ENCODE measurements around the gene LDLRAD2. TPM values are rescaled to one million over a fixed set of nuclear protein-coding genes. Genes with fewer than 3 reads are reported as not detected.

LDLRAD2 gene
- total RNA-seq, 4 donors from 2014 or later = 0.48 TPM; not detected in 3

DNA sequence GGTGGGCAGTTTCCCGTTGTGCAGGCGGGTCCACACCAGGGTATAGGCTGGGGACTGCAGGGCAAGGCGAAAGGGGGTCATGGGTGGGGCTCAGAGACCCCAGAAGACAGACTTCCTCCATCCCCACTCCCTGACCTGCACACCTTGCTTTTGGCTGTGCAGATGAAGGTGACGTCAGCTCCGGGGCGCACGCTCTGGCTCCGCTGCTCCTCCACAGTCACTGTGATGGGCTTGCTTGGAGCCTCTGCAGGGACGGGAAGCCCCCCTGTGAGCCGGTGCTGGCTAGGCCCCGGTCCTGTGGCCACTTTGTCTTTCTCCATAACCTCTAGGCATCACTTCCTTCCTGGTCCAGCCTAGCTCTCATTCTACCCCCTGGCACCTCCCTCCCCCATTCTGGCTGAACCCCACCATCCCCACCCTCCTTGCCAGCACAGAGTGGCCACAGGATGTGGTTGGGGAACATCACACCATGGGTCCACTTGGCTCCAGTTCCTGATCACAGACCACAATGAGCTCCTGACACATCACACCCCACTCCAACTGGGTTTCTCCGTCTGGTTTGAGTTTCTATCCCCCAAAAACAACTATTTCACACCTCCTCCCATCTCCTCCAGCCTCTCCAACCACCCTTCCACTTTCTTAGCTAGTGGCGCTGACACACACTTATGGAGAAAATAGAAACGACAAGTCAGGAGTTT is 45.2 kb downstream of the LDLRAD2 start:
- 73 to 86% methylated on average over 2 to 14 of the region's 14 CpGs for WGBS, 2 donors (ENCODE audit: low coverage in 1 of 2)

DNA sequence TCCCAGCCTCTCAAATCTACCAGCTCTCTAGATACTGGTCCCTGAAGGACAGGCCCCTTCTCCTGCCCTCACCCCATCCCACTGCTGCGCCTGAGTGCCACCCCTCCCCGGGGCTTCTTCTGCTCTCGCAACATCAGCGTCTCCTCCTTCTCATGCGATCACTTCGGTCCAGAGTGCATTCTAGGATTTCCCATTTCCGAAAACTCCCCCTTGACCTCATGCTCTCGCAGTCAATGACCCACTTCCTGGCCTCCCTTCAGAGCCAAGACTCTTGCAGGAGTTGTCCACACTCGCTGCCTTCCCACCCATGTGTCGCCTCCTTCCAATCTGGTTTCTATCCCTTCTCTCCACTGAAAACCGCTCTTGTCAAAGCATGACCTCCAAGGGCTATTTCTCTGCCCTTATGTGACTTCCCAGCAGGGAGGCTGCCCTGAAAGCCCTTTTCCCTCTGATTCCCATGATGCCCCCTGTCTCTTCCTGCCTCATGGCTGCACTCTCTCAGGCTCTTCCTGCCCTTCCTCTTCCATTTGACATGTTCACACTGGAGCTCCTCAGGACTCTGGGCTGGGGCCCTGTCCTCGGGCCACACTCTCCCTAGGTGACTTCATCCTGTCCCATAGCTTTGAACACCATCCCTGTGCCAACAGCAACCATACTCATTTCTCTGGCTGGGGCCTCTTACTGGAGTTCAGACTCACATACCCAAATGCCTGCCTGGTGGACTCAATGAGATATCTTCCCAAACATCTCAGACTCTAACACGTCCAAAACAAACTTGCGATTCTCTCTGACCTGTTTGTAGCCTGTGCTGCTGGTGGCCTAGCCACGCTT is 46.0 kb downstream of the LDLRAD2 start:
- no peak for DNase-seq
- intact Hi-C loops (cut with DNase I; ENCODE audit: low total_unique reads) (no loop called here), in situ Hi-C loops (cut with MboI; ENCODE audit: low pct_ligation_motif_present in 1 of 4, low pct_unique_long_range_greater_than_20kb in 1 of 4, low sequenced_read_pairs in 3 of 4) (loop anchor here in 1 of 4 donors (25.0 kb wide), 1 partner anchor 104 kb away; no protein-coding TSS in a partner anchor)
- H3K36me3 ChIP-seq = peaks cover 0 to 51% (median 20%) of the 10 kb centered on the region in 4 donors
- WGBS, 2 donors (ENCODE audit: low coverage in 1 of 2) = 68 to 81% methylated on average over 8 to 15 of the region's 15 CpGs
- no peaks in the 10 kb centered on the region for H3K27me3 ChIP-seq
- no peak for TF ChIP-seq POLR2A (IDR thresholded peaks at IDR 0.05)
- TF ChIP-seq EP300 (IDR thresholded peaks at IDR 0.05; ENCODE audit: low read depth) = no peak
- TF ChIP-seq POLR2AphosphoS5 (IDR thresholded peaks at IDR 0.05) = no peak
- TF ChIP-seq, protein P1, sequence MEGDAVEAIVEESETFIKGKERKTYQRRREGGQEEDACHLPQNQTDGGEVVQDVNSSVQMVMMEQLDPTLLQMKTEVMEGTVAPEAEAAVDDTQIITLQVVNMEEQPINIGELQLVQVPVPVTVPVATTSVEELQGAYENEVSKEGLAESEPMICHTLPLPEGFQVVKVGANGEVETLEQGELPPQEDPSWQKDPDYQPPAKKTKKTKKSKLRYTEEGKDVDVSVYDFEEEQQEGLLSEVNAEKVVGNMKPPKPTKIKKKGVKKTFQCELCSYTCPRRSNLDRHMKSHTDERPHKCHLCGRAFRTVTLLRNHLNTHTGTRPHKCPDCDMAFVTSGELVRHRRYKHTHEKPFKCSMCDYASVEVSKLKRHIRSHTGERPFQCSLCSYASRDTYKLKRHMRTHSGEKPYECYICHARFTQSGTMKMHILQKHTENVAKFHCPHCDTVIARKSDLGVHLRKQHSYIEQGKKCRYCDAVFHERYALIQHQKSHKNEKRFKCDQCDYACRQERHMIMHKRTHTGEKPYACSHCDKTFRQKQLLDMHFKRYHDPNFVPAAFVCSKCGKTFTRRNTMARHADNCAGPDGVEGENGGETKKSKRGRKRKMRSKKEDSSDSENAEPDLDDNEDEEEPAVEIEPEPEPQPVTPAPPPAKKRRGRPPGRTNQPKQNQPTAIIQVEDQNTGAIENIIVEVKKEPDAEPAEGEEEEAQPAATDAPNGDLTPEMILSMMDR (IDR thresholded peaks at IDR 0.05) = no peak
- H3K9me3 ChIP-seq = no peaks in the 10 kb centered on the region
- no peak overlapping the region for H3K27ac ChIP-seq
- H3K4me3 ChIP-seq = no peak overlapping the region
- H3K4me1 ChIP-seq = no peaks in the 10 kb centered on the region

More for the DNA sequence above, 45.2 kb downstream of the LDLRAD2 start:
- no peak overlapping the region for H3K27ac ChIP-seq
- in situ Hi-C loops (cut with MboI; ENCODE audit: low pct_ligation_motif_present in 1 of 4, low pct_unique_long_range_greater_than_20kb in 1 of 4, low sequenced_read_pairs in 3 of 4) (loop anchor here in 1 of 4 donors (25.0 kb wide), 1 partner anchor 105 kb away; no protein-coding TSS in a partner anchor), intact Hi-C loops (cut with DNase I; ENCODE audit: low total_unique reads) (no loop called here)
- DNase-seq = no peak
- no peaks in the 10 kb centered on the region for H3K9me3 ChIP-seq
- H3K4me3 ChIP-seq = no peak overlapping the region
- H3K27me3 ChIP-seq = no peaks in the 10 kb centered on the region
- H3K36me3 ChIP-seq = peaks cover 0 to 59% (median 22%) of the 10 kb centered on the region in 4 donors
- no peaks in the 10 kb centered on the region for H3K4me1 ChIP-seq
- TF ChIP-seq POLR2A (IDR thresholded peaks at IDR 0.05) (no peak), EP300 (IDR thresholded peaks at IDR 0.05; ENCODE audit: low read depth) (no peak), POLR2AphosphoS5 (IDR thresholded peaks at IDR 0.05) (no peak)
- TF ChIP-seq, protein P1 (IDR thresholded peaks at IDR 0.05) = no peak

DNA sequence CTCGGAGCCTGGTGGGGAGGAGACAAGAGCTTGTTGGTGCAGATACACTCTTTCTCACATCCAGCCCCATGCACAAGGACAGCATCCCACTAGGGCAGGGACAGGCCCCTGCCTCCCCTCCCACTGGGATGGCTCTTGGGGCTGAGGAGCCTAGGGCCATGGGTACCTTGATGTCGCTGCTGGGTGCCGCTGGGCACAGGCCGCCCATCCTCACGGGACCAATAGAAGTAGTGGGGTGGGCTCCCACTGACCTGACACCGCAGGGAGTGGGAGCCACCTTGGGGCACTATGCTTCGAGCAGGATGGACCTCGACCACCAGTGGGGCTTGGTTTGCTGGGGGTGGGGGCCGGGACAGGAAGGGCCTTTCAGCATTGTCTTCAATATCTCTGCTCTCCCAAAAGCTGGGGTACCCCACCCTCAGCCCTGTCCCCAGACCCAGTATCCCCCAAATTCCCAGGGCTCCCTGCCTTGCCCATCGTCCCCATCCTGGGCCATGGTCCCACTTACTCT is 47.7 kb downstream of the LDLRAD2 start:
- no peak for TF ChIP-seq EP300 (IDR thresholded peaks at IDR 0.05; ENCODE audit: low read depth)
- no peak for TF ChIP-seq POLR2AphosphoS5 (IDR thresholded peaks at IDR 0.05)
- no peak for TF ChIP-seq POLR2A (IDR thresholded peaks at IDR 0.05)
- TF ChIP-seq, protein P1 (IDR thresholded peaks at IDR 0.05) = no peak
- peaks cover 0 to 46% (median 15%) of the 10 kb centered on the region in 4 donors for H3K36me3 ChIP-seq
- H3K4me1 ChIP-seq = no peaks in the 10 kb centered on the region
- 97% methylated on average over 10 of the region's 10 CpGs; no CpG with 5 or more reads in 1 of the 2 donors for WGBS, 2 donors (ENCODE audit: low coverage in 1 of 2)
- H3K27ac ChIP-seq = no peak overlapping the region
- intact Hi-C loops (cut with DNase I; ENCODE audit: low total_unique reads) (no loop called here), in situ Hi-C loops (cut with MboI; ENCODE audit: low pct_ligation_motif_present in 1 of 4, low pct_unique_long_range_greater_than_20kb in 1 of 4, low sequenced_read_pairs in 3 of 4) (loop anchor here in 1 of 4 donors (25.0 kb wide), 1 partner anchor 103 kb away; no protein-coding TSS in a partner anchor)
- no peak for DNase-seq
- no peak overlapping the region for H3K4me3 ChIP-seq
- no peaks in the 10 kb centered on the region for H3K9me3 ChIP-seq
- no peaks in the 10 kb centered on the region for H3K27me3 ChIP-seq

DNA sequence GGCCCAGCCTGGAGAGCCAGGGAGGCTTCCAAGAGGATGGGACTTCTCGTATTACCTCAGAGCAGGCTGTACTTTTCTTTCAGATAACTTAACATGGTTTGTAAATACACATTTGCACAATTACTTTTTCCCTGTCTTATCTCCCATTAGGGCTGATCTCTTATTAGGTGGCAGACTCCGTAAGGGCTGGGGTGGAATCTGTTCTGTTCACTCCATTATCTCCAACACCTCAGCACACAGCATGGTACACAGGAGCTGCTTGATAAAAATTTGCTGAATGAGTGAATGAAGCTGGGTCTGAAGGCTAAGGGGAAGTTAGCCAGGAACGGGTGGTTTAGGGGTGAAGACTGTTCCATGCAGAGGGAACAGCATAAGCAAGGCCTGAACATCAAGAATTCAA is 48.9 kb downstream of the LDLRAD2 start:
- in situ Hi-C loops (cut with MboI; ENCODE audit: low pct_ligation_motif_present in 1 of 4, low pct_unique_long_range_greater_than_20kb in 1 of 4, low sequenced_read_pairs in 3 of 4) (loop anchor here in 1 of 4 donors (25.0 kb wide), 1 partner anchor 101 kb away; no protein-coding TSS in a partner anchor), intact Hi-C loops (cut with DNase I; ENCODE audit: low total_unique reads) (no loop called here)
- no peak overlapping the region for H3K4me3 ChIP-seq
- no peaks in the 10 kb centered on the region for H3K9me3 ChIP-seq
- no peaks in the 10 kb centered on the region for H3K27me3 ChIP-seq
- H3K36me3 ChIP-seq = peaks cover 0 to 35% (median 15%) of the 10 kb centered on the region in 4 donors
- H3K4me1 ChIP-seq = no peaks in the 10 kb centered on the region
- no peak for DNase-seq
- TF ChIP-seq, protein P1 (IDR thresholded peaks at IDR 0.05) = no peak
- TF ChIP-seq POLR2A (IDR thresholded peaks at IDR 0.05) = no peak
- TF ChIP-seq POLR2AphosphoS5 (IDR thresholded peaks at IDR 0.05) = no peak
- TF ChIP-seq EP300 (IDR thresholded peaks at IDR 0.05; ENCODE audit: low read depth) = no peak
- WGBS, 2 donors (ENCODE audit: low coverage in 1 of 2) = 90 to 91% methylated on average over 2 to 3 of the region's 3 CpGs
- H3K27ac ChIP-seq = no peak overlapping the region
